Measurements from ENCODE around the gene CCDC178.

Gene CCDC178

DNA sequence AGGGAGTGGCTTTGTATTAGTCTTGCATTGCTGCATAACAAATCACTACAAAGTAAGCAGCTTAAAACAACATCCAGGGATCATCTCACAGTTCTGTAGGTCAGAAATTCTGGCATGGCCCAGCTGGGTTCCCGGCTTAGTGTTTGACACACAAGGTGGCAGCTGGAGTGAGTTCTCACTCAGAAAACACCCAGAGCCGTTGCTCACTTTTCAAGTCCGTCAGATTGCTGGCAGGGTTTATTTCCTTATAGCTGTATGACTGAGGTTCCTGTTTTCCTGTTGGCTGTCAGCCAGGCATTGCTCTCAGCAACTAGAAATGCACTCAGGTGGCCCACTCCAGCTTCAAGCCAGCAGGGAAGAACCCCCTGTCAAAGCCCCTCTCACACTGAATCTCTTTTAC is 324.1 kb downstream of the CCDC178 start:
- no peak for DNase-seq (ENCODE audit: low spot score)

DNA sequence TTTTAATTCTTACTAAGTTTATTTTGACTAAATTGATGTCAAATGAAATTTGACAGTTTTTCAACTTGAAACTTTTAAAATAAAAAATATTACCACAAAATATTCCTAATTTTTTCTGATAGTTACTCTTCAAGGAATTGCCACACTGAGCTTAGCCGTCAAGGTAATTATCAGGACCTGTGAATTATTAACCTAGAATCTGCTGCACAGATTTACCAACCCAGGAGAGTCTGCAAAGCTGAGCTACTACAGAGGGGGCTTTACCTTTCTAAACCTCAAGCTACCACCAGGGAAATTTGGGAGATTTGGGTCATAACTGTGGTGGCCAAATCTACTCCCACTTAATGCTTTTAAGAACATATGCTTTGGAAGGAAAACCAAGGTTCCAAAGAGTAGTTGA is 324.6 kb downstream of the CCDC178 start:
- no peak for DNase-seq (ENCODE audit: low spot score)

DNA sequence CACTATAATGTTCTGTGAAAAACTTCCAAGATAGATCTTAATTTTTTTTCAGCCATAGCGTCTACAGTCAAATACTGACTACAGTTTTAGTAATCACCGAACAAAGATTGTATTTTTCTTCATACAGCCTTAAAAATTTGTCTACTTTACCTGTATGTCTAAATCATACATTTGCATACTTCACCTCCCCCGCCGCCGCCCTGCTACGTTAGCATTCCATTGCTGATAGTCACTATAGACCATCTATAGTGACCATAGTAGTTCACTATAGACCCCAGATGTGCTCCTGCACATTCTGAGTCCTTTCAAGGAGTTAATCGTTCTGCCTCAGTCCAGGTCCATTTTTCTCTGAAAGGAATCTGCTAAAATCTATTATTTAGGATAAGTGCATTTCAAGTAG is 325.0 kb downstream of the CCDC178 start:
- no peak for DNase-seq (ENCODE audit: low spot score)

DNA sequence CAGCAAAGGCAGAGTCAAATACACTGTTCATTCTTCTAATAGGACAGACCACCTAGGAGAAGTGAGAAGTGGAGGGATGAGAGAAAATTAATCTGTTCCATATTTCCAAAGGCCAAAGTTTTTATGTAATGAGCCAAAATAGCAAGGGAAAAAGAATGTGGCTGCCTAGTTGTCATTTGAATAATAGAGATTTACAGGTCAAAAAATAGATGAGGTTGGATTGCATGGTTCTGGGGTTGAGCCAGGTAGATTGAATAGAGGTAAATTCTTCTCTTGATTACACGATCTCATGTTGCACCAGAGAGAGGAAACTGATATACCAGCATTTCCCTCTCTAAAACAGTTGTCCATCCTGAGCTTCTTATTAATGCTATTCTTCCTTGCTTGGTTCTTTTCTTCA is 325.8 kb downstream of the CCDC178 start:
- DNase-seq (ENCODE audit: low spot score) = no peak

DNA sequence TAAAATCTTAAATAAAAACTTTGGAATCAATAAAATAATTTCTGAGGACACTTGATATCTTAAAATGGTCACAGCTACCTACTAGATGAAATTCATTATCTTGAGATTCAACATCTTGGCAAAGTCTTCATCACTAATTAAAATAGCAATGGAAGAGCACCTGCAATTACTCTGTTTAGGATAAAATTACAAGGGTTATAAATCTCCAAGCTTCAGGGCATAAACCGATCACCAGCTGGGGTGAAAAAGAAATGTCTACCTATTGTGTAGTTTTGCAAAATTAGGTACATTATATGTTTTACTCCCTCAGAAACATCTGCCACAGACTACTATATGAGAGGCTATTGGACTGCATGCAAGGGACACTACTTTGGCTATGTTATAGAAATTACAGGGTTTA is 327.1 kb downstream of the CCDC178 start:
- no peak for DNase-seq (ENCODE audit: low spot score)

DNA sequence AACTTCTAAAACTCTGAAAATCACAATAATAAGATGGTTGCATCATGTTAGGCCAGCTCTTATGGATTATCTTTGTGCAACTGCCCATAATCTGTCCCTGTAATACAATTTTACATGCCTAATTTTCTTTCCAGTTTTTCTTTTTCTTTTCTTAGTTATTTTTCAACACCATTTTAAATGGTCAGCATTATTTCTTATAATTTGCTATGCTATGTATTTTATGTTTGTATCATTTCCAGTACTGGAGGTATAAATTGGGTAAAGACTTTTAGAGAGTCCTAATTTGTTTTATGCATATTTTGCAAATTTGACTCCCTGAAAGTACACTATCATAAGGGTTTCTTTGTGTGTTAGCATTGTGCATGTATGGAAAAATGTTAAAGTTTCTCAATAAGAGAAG is 333.0 kb downstream of the CCDC178 start:
- no peak for DNase-seq (ENCODE audit: low spot score)

DNA sequence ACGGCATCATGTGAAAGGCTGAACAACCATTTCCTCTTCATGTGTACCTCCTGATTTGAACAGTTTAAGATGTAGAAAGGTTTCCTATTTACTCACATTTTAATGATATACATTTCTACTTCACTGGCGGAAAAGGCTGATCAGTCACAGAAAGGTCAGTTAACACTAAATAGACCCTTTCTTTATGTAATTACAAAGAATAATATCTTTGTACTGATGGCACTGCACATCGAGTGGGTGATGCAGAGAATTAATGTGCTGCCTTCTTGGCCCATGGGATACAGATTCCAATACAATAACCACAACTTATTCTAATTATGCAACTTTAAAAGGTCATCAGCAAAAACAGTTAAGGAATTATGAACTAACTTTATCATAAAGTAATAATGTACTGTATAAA is 339.2 kb downstream of the CCDC178 start:
- no peak for DNase-seq (ENCODE audit: low spot score)

DNA sequence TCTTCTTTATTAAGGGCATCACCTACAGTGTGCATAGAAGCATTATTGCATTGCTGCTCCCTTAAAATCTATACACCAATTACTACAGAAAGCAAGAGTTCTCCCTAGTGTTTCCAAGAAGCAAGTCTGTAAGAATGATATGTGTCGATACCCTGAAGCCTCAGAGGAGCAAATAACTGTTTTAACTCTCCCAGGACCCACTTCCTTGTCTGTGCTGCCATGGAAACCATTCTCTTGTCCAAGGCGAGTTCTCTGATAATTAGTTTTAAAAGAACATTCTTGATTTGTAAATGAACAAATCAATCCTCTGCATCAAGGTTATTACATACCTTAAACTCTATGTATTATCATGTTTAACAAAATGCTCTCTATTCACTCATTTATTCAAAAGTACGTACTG is 340.9 kb downstream of the CCDC178 start:
- DNase-seq (ENCODE audit: low spot score) = no peak

DNA sequence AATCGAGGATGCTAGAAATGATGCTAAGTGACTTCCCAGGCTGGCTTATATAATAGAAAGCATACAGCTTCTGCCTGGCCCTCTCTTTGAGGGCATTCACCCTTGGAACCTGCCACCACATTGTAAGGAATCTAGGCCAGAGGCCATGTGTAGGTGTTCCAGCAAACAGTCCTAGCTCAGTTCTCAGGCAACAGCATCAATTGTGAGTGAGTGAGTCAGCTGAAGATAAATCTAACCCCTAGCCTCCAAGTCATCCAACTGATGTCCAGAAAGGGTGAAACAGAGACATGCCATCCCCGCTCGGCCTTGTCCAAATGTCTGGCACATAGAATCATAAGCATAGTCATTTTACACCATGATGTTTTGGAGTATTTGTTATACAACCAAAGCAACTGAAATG is 343.4 kb downstream of the CCDC178 start:
- no peak for DNase-seq (ENCODE audit: low spot score)

DNA sequence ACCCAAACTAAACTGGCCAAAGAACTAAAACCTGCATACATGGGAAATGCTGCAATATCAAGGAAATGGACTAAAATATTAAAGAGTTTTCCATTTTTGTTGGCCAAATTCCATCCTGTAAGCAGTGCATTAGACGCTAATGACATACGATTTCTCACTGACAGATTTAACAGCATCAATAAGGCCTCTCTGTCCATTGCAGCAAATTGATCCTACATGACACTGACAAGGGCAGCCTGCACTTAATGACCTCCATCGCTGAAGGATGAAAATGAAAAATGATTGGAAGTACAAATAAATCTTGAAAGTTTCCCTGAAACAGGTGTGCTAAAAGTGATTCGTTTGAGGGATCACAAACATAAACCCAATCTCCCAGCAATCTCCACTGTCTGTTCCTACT is 350.1 kb downstream of the CCDC178 start:
- DNase-seq (ENCODE audit: low spot score) = no peak

DNA sequence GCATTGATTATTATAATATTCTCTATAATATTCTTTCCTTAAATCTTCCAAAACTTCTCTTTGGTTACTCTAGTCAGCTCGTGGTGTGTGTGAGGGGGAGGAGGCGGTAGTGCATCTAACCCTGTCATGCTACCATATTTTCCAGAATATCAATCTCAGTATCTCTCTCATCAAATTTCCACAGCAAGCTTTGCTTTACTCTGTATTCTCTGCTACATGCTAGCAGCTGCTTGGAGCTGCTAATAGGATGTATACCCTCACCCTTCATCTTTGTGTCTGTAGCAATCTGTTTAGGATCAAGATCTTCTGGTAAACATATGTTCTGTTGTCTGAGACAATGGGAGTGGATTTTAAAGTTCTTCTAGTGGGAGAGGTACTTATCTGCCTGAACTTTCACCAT is 363.9 kb downstream of the CCDC178 start:
- DNase-seq (ENCODE audit: low spot score) = no peak

DNA sequence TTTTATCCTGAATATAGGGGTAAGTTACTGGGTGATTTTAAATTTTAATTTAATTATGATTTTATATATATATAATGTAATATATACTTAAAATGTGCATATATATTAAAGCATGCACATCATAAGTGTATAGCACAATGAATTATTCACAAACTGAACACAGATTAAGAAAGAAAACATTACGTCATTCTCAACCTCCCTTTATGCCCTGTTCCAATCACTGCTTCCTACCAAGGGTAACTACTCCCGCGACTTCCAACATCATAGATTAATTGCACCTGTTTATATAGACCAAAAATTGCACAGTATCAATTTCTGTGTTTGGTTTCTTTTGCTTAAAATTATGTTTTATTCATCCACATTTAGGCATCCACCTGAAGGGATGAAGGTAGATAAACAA is 366.4 kb downstream of the CCDC178 start:
- DNase-seq (ENCODE audit: low spot score) = no peak

DNA sequence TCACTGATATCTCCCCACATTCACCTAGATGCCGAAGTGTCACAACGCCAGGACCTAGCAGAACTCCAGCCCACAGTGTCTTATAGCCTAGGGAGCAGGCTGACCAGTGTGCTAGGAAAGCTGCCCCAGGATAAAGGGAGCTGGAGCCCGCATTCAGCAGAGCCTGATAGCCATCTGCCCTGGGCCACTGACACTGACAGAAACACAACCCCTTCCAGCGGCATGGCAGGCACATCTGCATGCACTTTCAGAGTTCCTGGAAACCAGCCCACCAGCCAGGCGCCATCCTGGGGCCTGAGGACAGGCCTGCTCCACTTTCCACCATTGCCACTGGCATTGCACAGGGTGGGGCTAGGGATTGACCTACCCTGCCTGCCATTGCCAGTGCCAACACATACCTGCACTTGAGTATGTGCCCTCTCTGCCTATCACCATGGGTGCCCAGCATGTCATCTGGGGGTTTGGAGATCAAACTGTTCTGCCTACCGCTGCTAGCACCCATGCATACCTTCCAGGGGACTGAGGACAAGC is 377.6 kb downstream of the CCDC178 start:
- no peak for DNase-seq (ENCODE audit: low spot score)

DNA sequence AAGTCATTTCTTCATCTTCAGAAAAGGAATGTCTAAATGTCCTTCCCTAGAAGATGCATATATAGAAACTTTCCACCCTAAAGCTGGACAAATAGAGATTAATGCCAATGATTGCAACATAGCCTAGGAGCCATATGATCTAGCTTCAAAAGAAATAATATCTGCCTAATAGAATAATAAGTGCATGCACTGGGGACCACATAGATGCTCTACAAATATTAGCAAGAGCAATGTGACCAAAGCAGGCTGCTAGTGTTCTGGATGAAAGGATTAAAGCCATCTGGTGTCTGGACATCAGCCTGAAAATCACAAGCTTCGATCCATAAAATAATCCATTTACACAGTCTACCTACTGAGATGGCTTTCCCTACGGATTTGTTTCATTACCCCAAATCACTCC is 387.6 kb downstream of the CCDC178 start:
- no peak for DNase-seq (ENCODE audit: low spot score)

DNA sequence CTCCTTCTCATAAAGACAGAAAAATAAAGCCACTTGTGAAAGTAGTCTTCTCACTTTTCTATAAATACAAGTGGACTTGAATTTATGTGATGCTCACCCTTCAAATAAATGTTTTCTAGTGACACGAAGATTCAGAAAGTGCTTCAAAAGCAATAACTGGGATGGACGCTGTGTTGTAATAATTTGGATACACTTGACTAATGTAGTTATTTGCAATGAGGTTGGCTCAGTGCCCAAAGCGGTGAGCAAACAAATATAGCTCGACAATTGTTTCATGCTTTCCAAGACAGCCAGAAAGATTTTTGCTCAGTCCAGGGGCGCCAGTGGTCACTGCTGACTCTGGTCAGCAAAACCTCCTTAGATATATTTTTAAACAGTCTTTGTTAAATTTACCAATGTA is 389.1 kb downstream of the CCDC178 start:
- DNase-seq (ENCODE audit: low spot score) = no peak

DNA sequence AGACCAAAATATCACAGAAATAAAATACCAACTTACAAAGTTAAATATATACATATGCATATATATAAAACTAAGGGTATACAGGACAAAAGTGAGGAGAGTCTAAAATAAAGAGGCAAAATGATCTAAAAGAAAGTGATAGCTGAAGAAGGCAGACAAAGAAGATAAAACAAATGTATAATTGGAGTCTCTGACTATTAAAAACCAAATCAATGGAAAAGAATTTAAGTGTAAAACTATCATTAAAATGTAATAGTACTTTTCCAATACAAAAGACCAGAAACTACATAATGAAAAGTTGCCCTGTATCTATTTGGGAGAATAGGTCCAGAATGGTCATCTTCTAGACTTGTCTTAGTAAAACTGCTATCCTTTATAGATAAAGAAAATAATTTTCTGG is 400.3 kb downstream of the CCDC178 start:
- DNase-seq (ENCODE audit: low spot score) = no peak

DNA sequence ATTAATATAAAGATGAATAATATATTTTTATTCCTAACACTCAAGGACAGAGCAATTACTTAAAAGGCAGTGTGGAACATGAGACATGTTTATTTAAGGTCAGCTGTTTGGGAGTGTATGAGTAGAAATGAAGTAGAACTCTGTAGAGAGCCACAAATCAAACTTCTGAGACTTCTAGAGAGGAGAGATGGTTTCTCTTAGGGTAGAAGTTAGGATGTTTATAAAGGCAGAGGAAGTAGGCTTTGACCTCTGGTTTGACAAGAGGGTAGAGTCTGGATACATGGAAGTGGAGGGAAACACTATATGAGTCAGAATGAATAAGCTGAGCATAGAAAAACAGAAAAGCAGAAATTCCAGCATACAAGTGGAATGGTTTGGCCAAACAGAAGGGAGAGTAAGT is 405.6 kb downstream of the CCDC178 start:
- no peak for DNase-seq (ENCODE audit: low spot score)

DNA sequence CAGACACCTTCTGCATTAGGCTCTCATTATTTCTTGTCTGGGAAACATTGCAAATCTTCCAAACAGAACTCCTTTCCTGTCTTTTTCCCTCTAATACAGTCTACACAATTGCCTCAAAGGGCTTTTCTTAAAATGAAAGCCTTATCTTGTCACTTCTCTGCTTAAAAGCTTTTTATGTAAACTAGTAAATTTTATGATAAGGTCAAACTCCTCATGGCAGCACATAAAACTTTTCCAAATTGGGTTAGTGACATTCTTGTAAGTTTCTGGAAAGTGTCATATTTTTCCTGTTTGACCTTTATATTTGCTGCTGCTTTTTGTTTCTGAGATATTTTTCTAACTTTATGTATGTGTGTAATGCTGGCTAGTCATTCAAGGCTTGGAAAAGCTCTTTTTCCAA is 406.3 kb downstream of the CCDC178 start:
- DNase-seq (ENCODE audit: low spot score) = no peak

DNA sequence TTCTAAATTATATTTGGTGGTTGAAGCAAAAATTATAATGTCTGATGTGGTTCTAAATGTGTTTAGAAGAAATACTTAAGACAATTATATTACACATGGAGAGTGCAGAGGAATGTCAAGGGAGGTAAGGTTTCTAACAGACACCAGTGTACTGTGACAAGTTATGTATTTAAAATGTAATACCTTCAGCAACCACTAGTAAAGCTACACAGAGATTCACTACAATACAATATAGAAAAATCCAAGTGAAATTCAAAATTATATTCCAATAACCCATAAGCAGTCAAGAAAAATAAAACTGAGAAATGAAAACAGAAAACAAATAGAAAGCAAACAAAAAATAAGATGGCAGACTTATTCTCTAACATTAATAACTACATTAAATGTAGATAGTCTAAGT is 418.2 kb downstream of the CCDC178 start:
- DNase-seq (ENCODE audit: low spot score) = peak; percentile 8

DNA sequence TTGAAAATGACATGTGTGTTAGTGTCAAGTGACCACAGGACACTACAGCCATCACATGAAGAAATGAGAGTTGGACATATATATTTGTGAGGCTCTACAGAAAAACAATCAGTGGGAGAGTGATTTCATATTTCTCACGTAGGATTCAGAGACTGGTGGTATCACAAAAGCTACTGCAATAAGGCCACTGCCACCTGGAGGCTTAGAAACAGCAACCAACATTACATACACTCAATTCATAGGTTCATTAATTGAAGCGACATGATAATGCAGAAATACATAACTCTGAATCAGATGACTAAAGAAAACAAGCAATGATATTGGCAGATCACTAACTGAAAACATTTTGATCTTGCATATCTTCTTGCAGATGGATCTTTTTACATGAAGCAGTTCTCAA is 419.6 kb downstream of the CCDC178 start:
- no peak for DNase-seq (ENCODE audit: low spot score)

DNA sequence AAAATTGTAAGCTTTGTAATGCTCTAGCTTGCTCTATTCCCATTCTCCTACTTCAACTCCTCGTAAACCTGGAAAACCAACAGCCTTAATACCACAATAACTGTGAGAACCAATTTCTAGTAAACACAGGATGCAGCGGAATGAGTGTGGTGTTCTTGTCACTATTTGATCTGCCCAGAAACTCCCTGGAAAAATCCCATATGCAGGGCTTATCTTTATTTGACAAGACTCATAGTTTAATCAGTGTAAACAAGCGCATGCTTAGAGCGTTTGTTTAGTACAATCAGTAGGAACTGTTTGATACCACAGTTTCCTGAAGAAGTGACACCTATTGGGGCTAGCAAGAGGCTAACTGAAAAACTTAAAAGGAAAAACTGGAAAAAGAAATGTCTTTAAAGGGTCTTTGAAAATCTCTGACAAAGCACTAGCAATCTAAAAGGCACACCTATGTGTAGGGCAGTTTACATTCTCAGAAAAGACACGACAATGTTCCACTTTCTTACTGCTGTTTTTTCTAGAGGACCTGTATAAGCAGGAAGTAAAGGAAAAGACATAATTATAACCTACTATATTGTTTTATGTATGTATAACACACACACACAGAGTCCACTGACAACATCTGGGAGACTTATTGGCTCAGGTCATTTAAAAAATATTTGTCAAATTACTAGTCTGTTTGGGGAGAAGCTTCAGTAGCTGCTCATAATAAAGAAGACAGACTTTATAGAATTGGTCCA is 426.3 kb downstream of the CCDC178 start:
- DNase-seq (ENCODE audit: low spot score) = no peak

DNA sequence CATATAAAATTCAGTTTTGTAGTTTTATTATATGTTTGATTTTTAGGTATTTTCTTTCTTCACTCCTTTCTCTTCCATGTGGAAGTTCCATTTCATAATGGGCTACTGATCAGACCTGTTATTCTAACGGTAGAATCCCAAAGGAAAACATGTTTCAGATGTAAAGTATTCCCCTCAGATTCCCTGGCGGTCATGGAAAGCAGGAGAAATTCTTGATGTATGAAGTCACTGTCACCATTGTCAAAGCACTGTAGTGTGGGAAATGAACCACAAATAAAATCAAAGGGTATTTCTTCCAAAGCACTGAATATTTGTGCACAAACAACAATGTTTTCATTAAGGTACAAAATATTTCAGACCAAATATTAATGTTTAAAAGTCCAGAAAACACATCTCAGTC is 430.4 kb downstream of the CCDC178 start:
- peak; percentile 12 for DNase-seq (ENCODE audit: low spot score)

DNA sequence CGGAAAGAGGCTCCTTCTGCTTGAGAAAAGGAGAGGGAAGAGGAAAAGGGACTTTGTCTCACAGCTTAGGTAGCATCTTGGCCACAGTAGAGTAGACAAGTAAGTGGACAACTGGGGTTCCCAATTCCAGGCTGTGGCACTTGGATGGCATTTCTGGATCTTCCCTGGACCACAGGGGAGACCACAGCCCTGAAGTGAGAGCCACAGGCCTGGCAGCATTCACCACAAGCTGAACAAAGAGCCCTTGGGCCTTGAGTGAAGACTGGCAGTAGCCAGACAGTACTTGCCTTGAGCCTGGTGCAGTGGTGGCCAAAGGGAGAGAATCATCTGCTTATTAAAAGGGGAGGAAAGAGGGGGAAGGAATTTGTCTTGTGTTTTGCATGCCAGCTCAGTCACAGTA is 441.6 kb downstream of the CCDC178 start:
- no peak for DNase-seq (ENCODE audit: low spot score)

DNA sequence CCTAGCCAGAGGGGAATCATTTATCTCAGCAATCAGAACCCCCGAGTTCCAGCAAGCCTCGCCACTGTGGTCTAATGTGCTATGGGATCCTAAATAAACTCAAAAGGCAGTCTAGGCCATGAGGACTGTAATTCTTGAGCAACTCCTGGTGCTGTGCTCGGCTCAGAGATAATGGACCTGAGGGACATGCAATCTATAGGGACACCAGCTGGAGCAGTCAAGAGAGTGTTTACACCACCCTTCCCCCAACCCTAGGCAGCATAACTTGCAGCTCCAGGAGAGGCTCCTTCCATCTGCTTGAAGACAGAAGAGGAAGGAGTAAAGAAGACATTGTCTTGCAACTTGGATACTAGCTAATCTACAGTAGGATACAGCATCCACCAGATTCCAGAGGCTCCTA is 442.2 kb downstream of the CCDC178 start:
- no peak for DNase-seq (ENCODE audit: low spot score)
